Muscle of arm (tissue), 12 donors: ENCODE data around the gene RALGAPA1. TPM values are rescaled to one million over a fixed set of nuclear protein-coding genes. Genes with fewer than 3 reads are reported as not detected.
"Not testable (repeated sequence)": the region's sequence is repeated elsewhere in the genome, so short reads cannot be mapped to it uniquely, and the experiment has no call there.

ENCODE experiments used
- DNase-seq: peaks from one replicate; pipeline ENCODE4 v3.0.0-alpha.2; 2013
- polyA plus RNA-seq, 12 donors: library from polyadenylated mRNA; unstranded; fragments of 120-200 nt; gene quantifications; one replicate each; pipeline ENCODE4 v1.2.1, GENCODE V29; 2013; ENCODE audit not compliant: insufficient read length in 12 of 12

Gene RALGAPA1
- polyA plus RNA-seq, 12 donors: 22.9 to 43.7 (median 32.1) TPM; not detected in 1

- DNase-seq: no peak
Measured at GRCh38 chr14:35822501-35822900, 13.4 kb upstream of the RALGAPA1 start.

- no peak for DNase-seq
Measured at GRCh38 chr14:35821564-35822411, 12.7 kb upstream of the RALGAPA1 start.

- DNase-seq: no peak
Measured at GRCh38 chr14:35819591-35820540, 10.8 kb upstream of the RALGAPA1 start.

- peak; percentile 42 for DNase-seq
Measured at GRCh38 chr14:35818346-35819115, 9.4 kb upstream of the RALGAPA1 start.

- no peak for DNase-seq
Measured at GRCh38 chr14:35814371-35815005, 5.4 kb upstream of the RALGAPA1 start.

- no peak for DNase-seq
Measured at GRCh38 chr14:35810963-35811362, 1.9 kb upstream of the RALGAPA1 start.

GRCh38 chr14:35809597-35809996 is 502 bp upstream of the RALGAPA1 start:
- no peak for DNase-seq

GRCh38 chr14:35808076-35808637 is 938 bp downstream of the RALGAPA1 start:
- no peak for DNase-seq

GRCh38 chr14:35807131-35807961 is 1.7 kb downstream of the RALGAPA1 start:
- DNase-seq: no peak

- DNase-seq: no peak
Measured at GRCh38 chr14:35806006-35806907, 2.8 kb downstream of the RALGAPA1 start.

GRCh38 chr14:35797796-35798195 is 11.3 kb downstream of the RALGAPA1 start:
- no peak for DNase-seq

GRCh38 chr14:35789651-35790050 is 19.4 kb downstream of the RALGAPA1 start:
- DNase-seq: no peak

GRCh38 chr14:35786856-35787255 is 22.2 kb downstream of the RALGAPA1 start:
- no peak for DNase-seq

- DNase-seq: no peak
Measured at GRCh38 chr14:35783699-35784098, 25.4 kb downstream of the RALGAPA1 start.

- no peak for DNase-seq
Measured at GRCh38 chr14:35779368-35779767, 29.7 kb downstream of the RALGAPA1 start.

- not testable (repeated sequence) for DNase-seq
Measured at GRCh38 chr14:35777550-35777949, 31.5 kb downstream of the RALGAPA1 start.

- no peak for DNase-seq
Measured at GRCh38 chr14:35776823-35777222, 32.3 kb downstream of the RALGAPA1 start.

GRCh38 chr14:35776085-35776484 is 33.0 kb downstream of the RALGAPA1 start:
- DNase-seq: not testable (repeated sequence)

- DNase-seq: no peak
Measured at GRCh38 chr14:35766700-35767082, 42.4 kb downstream of the RALGAPA1 start.
